GM18519 (cell line): Measurements from ENCODE around the gene CYTH3.

ENCODE experiments used
- ATAC-seq: cut with Tn5 transposase; IDR thresholded peaks from one replicate; pipeline ENCODE4 v1.9.1; 2021; ENCODE audit warnings: mild to moderate bottlenecking, moderate library complexity; ENCODE audit not compliant: unreplicated experiment, low FRiP score

The CYTH3 gene

DNA sequence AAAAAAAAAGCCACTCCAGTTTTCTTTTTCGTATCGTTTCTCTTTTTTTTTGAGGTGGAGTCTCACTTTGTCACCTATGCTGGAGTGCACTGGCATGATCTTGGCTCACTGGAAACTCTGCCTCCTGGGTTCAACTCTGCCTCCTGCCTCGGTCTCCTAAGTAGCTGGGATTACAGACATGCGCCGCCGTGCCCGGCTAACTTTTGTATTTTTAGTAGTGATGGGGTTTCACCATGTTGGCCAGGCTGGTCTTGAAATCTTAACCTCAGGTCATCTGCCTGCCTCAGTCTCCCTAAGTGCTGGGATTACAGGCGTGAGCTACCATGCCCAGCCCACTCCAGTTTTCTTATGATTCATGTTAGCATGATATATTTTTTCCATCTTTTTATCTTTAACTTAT lies 148.6 kb downstream of the CYTH3 start:
- ATAC-seq: no peak

DNA sequence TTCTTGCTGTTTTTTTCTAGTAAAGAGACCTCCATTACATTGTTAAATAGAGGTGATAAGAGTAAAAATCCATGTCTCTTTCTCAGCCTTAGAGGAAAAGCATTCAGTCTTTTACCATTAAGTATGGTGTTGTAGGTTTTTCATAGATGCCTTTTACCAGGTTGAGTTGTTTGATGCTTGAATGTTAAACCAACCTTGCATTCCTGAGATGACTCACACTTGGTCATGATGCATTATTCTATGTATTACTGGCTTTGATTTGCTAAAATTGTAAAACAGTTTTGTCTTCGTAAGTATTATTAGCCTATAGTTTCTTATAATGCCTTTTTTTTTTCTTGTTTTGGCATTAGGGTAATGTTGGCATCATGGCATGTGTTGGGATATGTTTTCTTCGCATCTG lies 151.3 kb downstream of the CYTH3 start:
- ATAC-seq: no peak

DNA sequence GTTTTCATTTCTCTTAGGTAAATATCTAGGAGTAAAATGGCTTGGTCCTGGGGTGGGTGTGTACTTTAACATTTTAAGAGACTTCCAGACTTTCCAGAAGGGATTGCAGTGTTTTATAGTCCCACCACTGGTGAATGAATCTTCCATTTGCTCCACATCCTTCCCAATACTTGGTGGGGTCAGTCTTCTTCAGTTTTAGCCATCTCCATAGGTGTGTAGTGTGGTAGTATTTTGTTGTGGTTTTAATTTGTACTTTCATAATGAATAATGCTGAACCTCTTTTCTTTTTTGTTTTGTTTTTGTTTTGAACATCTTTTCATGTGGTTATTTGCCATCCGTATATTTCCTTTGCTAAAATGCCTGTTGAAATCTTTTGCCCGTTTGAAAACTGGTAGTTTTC lies 154.9 kb downstream of the CYTH3 start:
- ATAC-seq: no peak

DNA sequence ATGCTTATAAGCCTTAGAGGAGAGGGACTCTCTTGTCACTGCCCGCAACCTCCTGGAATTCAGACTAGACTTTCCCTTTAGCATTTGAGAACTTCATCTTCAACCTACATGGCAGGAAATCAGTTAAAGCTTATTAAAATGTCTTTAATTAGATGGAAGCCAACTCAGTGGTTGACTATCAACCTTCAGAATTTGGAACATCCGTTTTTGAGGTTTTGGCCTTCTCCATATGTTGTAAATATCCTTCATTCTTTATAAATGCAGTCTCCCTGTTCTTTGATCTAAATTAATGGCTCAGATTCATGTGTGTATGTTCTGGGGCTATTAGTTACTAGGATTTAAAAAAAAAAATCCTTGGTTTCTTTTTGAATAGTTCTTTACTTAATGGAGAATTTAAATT lies 156.2 kb downstream of the CYTH3 start:
- no peak for ATAC-seq
